IMR-90 (cell line): Measurements from ENCODE around the gene TPPP. TPM values are rescaled to one million over a fixed set of nuclear protein-coding genes. Genes with fewer than 3 reads are reported as not detected.

Experiments
- ATAC-seq: fragments of 200-7000 bp; cut with Tn5 transposase; 2 replicates; pipeline ENCODE4 v1.9.1; 2020; ENCODE audit warnings: low read depth, mild to moderate bottlenecking, moderate library complexity
- BruUV-seq: library from RNA; stranded (reverse); fragments of 400-500 nt; replicated peaks from 2 replicates; lab custom pipeline; 2021; lab: Mats Ljungman, UMichigan
- CTCF ChIA-PET: fragments of 300-600 bp; formaldehyde crosslinking; extraction: SDS; loops from one replicate; lab custom pipeline; 2021; ENCODE audit warnings: antibody characterized with exemption; lab: Yijun Ruan, JAX
- POLR2A ChIA-PET: fragments of 300-600 bp; sonication (Branson Sonifier 250); formaldehyde crosslinking; loops from one replicate; lab custom pipeline; 2022; ENCODE audit warnings: antibody characterized with exemption; ENCODE audit not compliant: unreplicated experiment; lab: Charles Lee
- DNase-seq: peaks from one replicate; pipeline ENCODE4 v3.0.0; 2013
- H2AFZ ChIP-seq: replicated peaks from 2 replicates; pipeline ENCODE3; 2013; ENCODE audit warnings: low read length, mild to moderate bottlenecking; ENCODE audit not compliant: poor library complexity
- H2AK5ac ChIP-seq: 2 replicates; pipeline ENCODE4 v1.6.1; 2013; ENCODE audit warnings: low read depth, low read length, inconsistent platforms
- H2AK9ac ChIP-seq: replicated peaks from 2 replicates; pipeline ENCODE3; 2013; ENCODE audit warnings: mild to moderate bottlenecking, low read depth, low read length, moderate library complexity; ENCODE audit not compliant: poor library complexity
- H2BK120ac ChIP-seq: 2 replicates; pipeline ENCODE4 v1.6.1; 2013; ENCODE audit warnings: low read depth, low read length, inconsistent platforms
- H2BK15ac ChIP-seq: 3 replicates; pipeline ENCODE4 v1.6.1; 2013; ENCODE audit warnings: low read depth, low read length, inconsistent platforms
- H2BK20ac ChIP-seq: 2 replicates; pipeline ENCODE4 v1.6.1; 2013; ENCODE audit warnings: low read depth, mild to moderate bottlenecking, inconsistent platforms, low read length, moderate library complexity
- H2BK5ac ChIP-seq: 2 replicates; pipeline ENCODE4 v1.6.1; 2013; ENCODE audit warnings: mild to moderate bottlenecking, low read depth, low read length, inconsistent platforms; ENCODE audit not compliant: poor library complexity, severe bottlenecking
- H3K14ac ChIP-seq: replicated peaks from 2 replicates; pipeline ENCODE4 v1.6.1; 2013; ENCODE audit warnings: low read depth, low read length, inconsistent platforms
- H3K18ac ChIP-seq: 2 replicates; pipeline ENCODE4 v1.6.1; 2013; ENCODE audit warnings: low read depth, low read length, control low read depth
- H3K23ac ChIP-seq: 2 replicates; pipeline ENCODE4 v1.6.1; 2013; ENCODE audit warnings: low read depth, low read length, inconsistent platforms
- H3K27ac ChIP-seq: 2 replicates; pipeline ENCODE4 v1.5.1; 2013; ENCODE audit warnings: mild to moderate bottlenecking, control low read depth, low read length; ENCODE audit not compliant: insufficient read depth
- H3K27me3 ChIP-seq: 2 replicates; pipeline ENCODE4 v1.6.1; 2013; ENCODE audit warnings: low read length; ENCODE audit not compliant: control insufficient read depth, insufficient read depth
- H3K36me3 ChIP-seq: 2 replicates; pipeline ENCODE4 v1.6.1; 2013; ENCODE audit warnings: low read length, mixed read lengths; ENCODE audit not compliant: control insufficient read depth, insufficient read depth
- H3K4ac ChIP-seq: 2 replicates; pipeline ENCODE4 v1.6.1; 2013; ENCODE audit warnings: low read depth, low read length, inconsistent platforms
- H3K4me1 ChIP-seq: 2 replicates; pipeline ENCODE4 v1.6.1; 2013; ENCODE audit warnings: low read length, mixed read lengths; ENCODE audit not compliant: control insufficient read depth, insufficient read depth
- H3K4me2 ChIP-seq: 2 replicates; pipeline ENCODE4 v1.6.1; 2013; ENCODE audit warnings: low read depth, mild to moderate bottlenecking, control low read depth, low read length, moderate library complexity
- H3K4me3 ChIP-seq: 2 replicates; pipeline ENCODE4 v1.5.1; 2013; ENCODE audit warnings: low read depth, mild to moderate bottlenecking, control low read depth, low read length, moderate library complexity; ENCODE audit not compliant: insufficient read depth
- H3K56ac ChIP-seq: 2 replicates; pipeline ENCODE4 v1.6.1; 2013; ENCODE audit warnings: low read length, inconsistent platforms; ENCODE audit not compliant: insufficient read depth; ENCODE audit errors: extremely low read depth
- H3K79me1 ChIP-seq, 2 experiments: 2 replicates each; pipeline ENCODE4 v1.6.1; 2013; ENCODE audit warnings: low read length in 2 of 2, inconsistent platforms in 1 of 2, low read depth in 1 of 2
- H3K9ac ChIP-seq: 2 replicates; pipeline ENCODE4 v1.6.1; 2013; ENCODE audit warnings: low read depth, low read length, control low read depth
- H3K9me1 ChIP-seq: 2 replicates; pipeline ENCODE4 v1.6.1; 2013; ENCODE audit warnings: low read length, inconsistent platforms; ENCODE audit not compliant: insufficient read depth
- H3K9me3 ChIP-seq: 2 replicates; pipeline ENCODE4 v1.6.1; 2013; ENCODE audit warnings: low read length; ENCODE audit not compliant: control insufficient read depth, insufficient read depth
- H4K20me1 ChIP-seq: 2 replicates; pipeline ENCODE4 v1.6.1; 2013; ENCODE audit warnings: low read length, inconsistent platforms; ENCODE audit not compliant: insufficient read depth
- H4K5ac ChIP-seq: 2 replicates; pipeline ENCODE4 v1.6.1; 2013; ENCODE audit warnings: mild to moderate bottlenecking, low read depth, low read length, control low read depth
- H4K8ac ChIP-seq, 2 experiments: 2 replicates each; pipeline ENCODE4 v1.6.1; 2013; ENCODE audit warnings: low read depth in 2 of 2, low read length in 2 of 2, control low read depth in 1 of 2, inconsistent platforms in 1 of 2
- H4K91ac ChIP-seq: 2 replicates; pipeline ENCODE4 v1.6.1; 2013; ENCODE audit warnings: low read depth, low read length, inconsistent platforms; ENCODE audit not compliant: insufficient read depth
- BHLHE40 ChIP-seq: fragments of 150-350 bp; IDR thresholded peaks from 2 replicates; pipeline ENCODE4 v1.6.1; 2016; ENCODE audit warnings: mild to moderate bottlenecking, low read depth, low read length
- CEBPB ChIP-seq: IDR thresholded peaks from 2 replicates; pipeline ENCODE4 v1.6.1; 2012; ENCODE audit warnings: low read depth, low read length, improper control_type of control experiment
- MAFK ChIP-seq: IDR thresholded peaks from 2 replicates; pipeline ENCODE4 v1.6.1; 2012; ENCODE audit warnings: low read depth, low read length, improper control_type of control experiment
- MAZ ChIP-seq: IDR thresholded peaks from 2 replicates; pipeline ENCODE4 v1.6.1; 2012; ENCODE audit warnings: low read depth, mild to moderate bottlenecking, low read length, improper control_type of control experiment, moderate library complexity, borderline replicate concordance
- MXI1 ChIP-seq: IDR thresholded peaks from 2 replicates; pipeline ENCODE4 v1.6.1; 2012; ENCODE audit warnings: low read depth, mild to moderate bottlenecking, low read length, moderate library complexity, borderline replicate concordance
- NFE2L2 ChIP-seq: fragments of 150-350 bp; IDR thresholded peaks from 2 replicates; pipeline ENCODE4 v1.6.1; 2016; ENCODE audit warnings: low read depth, mild to moderate bottlenecking, low read length
- POLR2A ChIP-seq: IDR thresholded peaks from 2 replicates; pipeline ENCODE4 v1.6.1; 2012; ENCODE audit warnings: mild to moderate bottlenecking, low read depth, low read length
- RAD21 ChIP-seq: IDR thresholded peaks from 2 replicates; pipeline ENCODE4 v1.6.1; 2012; ENCODE audit warnings: low read length, improper control_type of control experiment
- RFX5 ChIP-seq: IDR thresholded peaks from 2 replicates; pipeline ENCODE4 v1.8.0; 2012; ENCODE audit warnings: low read depth, mild to moderate bottlenecking, low read length, moderate library complexity
- SMC3 ChIP-seq: fragments of 150-350 bp; IDR thresholded peaks from 2 replicates; pipeline ENCODE4 v1.6.1; 2016; ENCODE audit warnings: low read depth, mild to moderate bottlenecking, antibody characterized with exemption, low read length, moderate library complexity
- USF2 ChIP-seq: fragments of 150-350 bp; IDR thresholded peaks from 2 replicates; pipeline ENCODE4 v1.6.1; 2017; ENCODE audit warnings: mild to moderate bottlenecking, antibody characterized with exemption, low read length, low read depth
- WGBS, 2 experiments: methylation state at CpG; one replicate each; pipeline versions ENCODE4 v1.1.5 to v1.1.7; 2013; ENCODE audit warnings: missing lambda C conversion rate in 2 of 2; ENCODE audit not compliant: insufficient read length in 1 of 2; ENCODE audit errors: extremely low coverage in 2 of 2; 5-methylcytosine and 5-hydroxymethylcytosine counted together
- dilution Hi-C: fragments of 300-500 bp; cut with HindIII; formaldehyde crosslinking; loops from one replicate; pipeline ENCODE4 v1.14.3; 2018; ENCODE audit warnings: low sequenced_read_pairs; ENCODE audit not compliant: unreplicated experiment
- in situ Hi-C: fragments of 300-500 bp; cut with MboI; formaldehyde crosslinking; loops from 3 replicates; pipeline ENCODE4 v1.14.3; 2019; ENCODE audit warnings: low sequenced_read_pairs, inconsistent platforms, mixed read lengths
- intact Hi-C: fragments of 100-400 bp; cut with micrococcal nuclease; formaldehyde crosslinking; loops from 2 replicates; pipeline ENCODE4 v1.10.0; 2022
- polyA plus RNA-seq, 3 experiments: library from polyadenylated mRNA; depleted of rRNA; stranded (reverse); fragments of >200 nt; gene quantifications; 2 replicates each; pipeline ENCODE4 v1.2.3, GENCODE V29; 2012; ENCODE audit warnings: low replicate concordance in 1 of 3
- total RNA-seq: library from RNA; depleted of rRNA; stranded (reverse); fragments of >200 nt; gene quantifications from 2 replicates; pipeline ENCODE4 v1.2.3, GENCODE V29; 2012
- TF ChIP-seq, protein P1 (sequence below): fragments of 150-350 bp; IDR thresholded peaks from 2 replicates; pipeline ENCODE4 v1.6.1; 2016; ENCODE audit warnings: low read depth, mild to moderate bottlenecking, low read length, moderate library complexity, borderline replicate concordance

The TPPP gene
- total and polyA plus RNA-seq, 2 of the 4 experiments (the other 2 are of a cell fraction) = under 0.01 to 0.07 TPM

- Histone ChIP-seq H3K79me1 (no peaks in the 10 kb centered on the region), H3K9me1 (no peaks in the 10 kb centered on the region), H3K27ac (no peak overlapping the region), H3K18ac (no peak overlapping the region), H2BK5ac (no peak overlapping the region), H4K91ac (no peak overlapping the region), H3K9me3 (no peaks in the 10 kb centered on the region), H3K27me3 (no peaks in the 10 kb centered on the region), H3K36me3 (peaks cover 6% of the 10 kb centered on the region), H3K4me1 (no peaks in the 10 kb centered on the region), H3K14ac (no peak overlapping the region), H4K20me1 (no peaks in the 10 kb centered on the region), H2AK5ac (no peak overlapping the region), H3K4ac (no peak overlapping the region), H2BK15ac (no peak overlapping the region), H2AFZ (peak overlapping the region; percentile 6), H4K8ac (no peak overlapping the region), H3K4me2 (no peak overlapping the region), H3K4me3 (no peak overlapping the region), H3K9ac (no peak overlapping the region), H2AK9ac (peak overlapping the region; percentile 16), H3K56ac (no peak overlapping the region), H3K23ac (no peak overlapping the region), H2BK120ac (no peak overlapping the region), H4K5ac (no peak overlapping the region), H2BK20ac (no peak overlapping the region)
- WGBS, 2 experiments = 99% methylated on average over 14 of the region's 24 CpGs; no CpG with 5 or more reads in 1 of the 2 experiments
- intact Hi-C loops (no loop called here), dilution Hi-C loops (no loop called here), in situ Hi-C loops (no loop called here)
- DNase-seq (no peak), ATAC-seq (no peak)
- TF ChIP-seq, protein P1, sequence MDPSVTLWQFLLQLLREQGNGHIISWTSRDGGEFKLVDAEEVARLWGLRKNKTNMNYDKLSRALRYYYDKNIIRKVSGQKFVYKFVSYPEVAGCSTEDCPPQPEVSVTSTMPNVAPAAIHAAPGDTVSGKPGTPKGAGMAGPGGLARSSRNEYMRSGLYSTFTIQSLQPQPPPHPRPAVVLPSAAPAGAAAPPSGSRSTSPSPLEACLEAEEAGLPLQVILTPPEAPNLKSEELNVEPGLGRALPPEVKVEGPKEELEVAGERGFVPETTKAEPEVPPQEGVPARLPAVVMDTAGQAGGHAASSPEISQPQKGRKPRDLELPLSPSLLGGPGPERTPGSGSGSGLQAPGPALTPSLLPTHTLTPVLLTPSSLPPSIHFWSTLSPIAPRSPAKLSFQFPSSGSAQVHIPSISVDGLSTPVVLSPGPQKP = no peak
- TF ChIP-seq BHLHE40 (no peak), USF2 (no peak), RAD21 (no peak), MAZ (no peak), CEBPB (no peak), MAFK (no peak), POLR2A (no peak), RFX5 (no peak), MXI1 (no peak), NFE2L2 (no peak), SMC3 (no peak)
- ChIA-PET POLR2A (no interaction called here), CTCF (no interaction called here)
- no TSS peak for BruUV-seq
These were observed 65.3 kb downstream of the TPPP start for GRCh38 chr5:627840-628239.
